OCI-M2 (cell line): Measurements from ENCODE around the gene KIFC3.
A peak's percentile ranks its signal among the peaks of the same experiment; 100 is the strongest.
"Not testable (repeated sequence)": the region's sequence is repeated elsewhere in the genome, so short reads cannot be mapped to it uniquely, and the experiment has no call there.

ENCODE experiments used
- DNase-seq: peaks from one replicate; lab custom pipeline; 2025; ENCODE audit not compliant: unreplicated experiment; lab: John Stamatoyannopoulos, UW

Gene KIFC3

GRCh38 chr16:57805176-57805575 lies 2.9 kb upstream of the KIFC3 start:
- no peak for DNase-seq

DNA sequence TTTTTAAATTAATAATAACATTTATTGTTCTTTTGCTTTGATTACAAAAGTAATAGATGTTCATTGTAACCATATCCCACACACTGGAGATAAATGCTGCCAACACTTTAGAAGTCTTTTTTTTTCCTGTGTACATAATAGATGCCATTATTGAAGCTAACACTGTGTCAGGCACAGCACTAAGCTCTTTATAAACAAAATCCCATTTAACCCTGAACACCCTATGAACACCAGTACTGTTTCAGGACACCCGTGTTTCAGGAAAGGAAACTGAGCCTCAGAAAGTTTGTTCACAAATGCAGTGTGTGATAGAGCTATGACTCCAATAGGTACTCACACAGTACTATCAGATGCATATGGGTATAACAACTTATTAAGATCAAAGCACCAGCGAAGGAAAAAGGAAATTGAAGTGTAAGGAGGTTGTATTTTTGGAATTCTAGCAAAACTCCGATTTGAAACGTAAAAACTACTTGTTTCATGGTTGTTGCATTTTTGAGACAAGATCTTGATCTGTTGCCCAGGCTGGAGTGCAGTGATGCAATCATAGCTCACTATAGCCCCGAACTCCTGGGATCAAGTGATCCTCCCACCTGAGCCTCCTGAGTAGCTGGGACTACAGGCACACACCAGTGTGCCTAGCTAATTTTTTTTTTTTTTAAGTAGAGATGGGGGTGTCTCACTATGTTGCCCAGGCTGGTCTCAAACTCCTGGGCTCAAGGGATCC lies 2.0 kb upstream of the KIFC3 start:
- DNase-seq, result no peak

DNA sequence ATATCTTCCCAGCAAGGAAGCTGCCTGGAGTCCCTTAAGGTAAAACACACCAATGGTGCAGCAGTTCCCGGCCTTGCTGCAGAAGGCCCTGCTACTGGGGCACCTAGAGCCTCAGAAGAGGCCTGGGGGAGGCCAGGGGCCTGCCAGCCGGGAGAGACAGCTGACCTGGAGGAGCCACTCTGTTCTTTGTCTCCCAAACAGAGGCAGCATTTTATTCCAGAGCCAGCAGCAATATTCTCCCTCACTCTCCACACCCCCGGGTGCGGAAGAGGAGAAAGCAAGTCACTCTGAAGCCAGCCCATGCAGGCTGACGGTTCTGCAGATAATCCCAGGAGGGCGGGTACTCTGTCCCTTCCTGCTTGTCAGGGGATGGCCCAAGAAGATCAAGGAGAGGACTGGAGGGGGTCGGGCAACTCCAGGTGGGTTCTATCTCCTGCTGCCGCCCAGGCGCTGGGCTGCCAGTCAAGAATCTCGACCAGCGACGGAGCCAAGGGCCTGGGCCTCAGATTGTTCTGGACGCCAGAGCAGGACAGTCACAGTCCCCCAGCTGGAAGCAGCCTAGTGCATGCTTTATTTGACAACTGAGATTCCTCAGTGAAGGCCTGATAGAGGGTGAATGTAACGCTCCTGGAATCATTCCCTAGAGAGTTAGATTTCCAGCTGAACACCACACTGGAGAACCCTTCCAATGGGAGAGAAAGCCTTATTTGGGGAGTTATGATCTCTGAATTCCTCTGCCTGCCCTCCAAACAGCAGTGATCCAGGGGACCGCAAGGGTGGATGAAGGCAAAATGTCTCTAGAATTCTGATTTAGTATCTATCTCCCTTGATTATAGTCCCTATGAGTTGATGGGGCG lies 1.1 kb upstream of the KIFC3 start:
- DNase-seq, result peak; percentile 13

DNA sequence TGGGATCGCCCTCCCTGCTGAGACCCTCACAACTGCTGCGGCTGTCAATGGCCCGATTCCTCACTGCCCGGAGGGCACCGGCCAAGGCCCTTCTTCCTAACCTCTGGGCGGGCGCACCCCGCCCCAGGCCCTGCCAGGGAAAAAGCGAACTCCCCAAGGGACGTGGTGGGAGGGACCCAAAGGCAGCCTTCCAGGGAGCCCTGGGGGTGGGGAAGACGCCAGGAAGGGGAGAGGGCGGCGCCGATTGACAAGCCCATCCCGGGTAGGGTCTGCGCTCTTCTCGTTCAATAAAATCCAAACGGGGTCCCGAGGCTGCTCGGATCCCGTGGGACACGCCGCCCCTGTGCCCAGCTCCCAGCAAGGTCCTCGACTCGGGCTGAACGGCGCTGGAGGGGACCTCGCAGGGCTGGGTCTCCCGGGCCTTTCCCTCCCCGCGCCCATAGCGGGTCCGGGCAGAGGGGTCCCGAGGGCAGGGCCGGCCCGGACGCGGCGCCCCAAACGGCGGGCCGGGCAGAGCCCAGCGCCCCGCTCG lies 416 bp downstream of the KIFC3 start:
- no peak for DNase-seq

DNA sequence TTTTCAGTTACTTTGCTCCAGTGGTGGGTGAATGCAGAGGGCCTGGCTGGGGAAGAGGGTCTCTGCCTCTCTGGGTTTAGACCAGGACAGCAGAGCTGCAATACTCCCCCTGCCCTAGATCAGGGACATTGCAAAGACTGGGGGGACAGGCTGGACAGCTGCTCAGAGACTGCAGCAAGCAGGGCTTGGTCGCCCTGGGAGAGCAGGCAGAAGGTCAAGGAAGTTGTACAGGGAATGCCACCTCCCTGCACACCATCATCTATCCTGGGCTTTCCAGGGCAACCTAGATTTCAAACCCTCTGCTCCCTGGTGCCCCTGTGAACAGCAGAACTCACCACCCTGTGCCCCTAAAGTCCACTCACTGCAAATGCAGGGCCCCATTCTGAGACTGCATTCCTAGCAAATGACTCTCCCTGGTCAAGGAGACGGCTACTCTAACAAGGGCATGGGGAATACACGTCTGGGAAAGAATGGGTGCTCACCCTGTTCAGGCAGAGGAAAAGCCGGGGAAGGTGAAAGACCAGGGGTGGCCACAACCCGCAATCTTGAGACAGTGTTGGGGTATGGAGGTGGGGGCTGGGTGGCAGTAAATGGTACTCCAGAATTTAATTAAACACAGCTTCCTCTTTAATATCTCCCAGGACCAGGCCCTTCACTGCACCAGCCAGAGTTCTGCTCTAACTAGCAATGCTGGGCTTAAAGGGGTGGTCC lies 1.0 kb downstream of the KIFC3 start:
- DNase-seq, result no peak

DNA sequence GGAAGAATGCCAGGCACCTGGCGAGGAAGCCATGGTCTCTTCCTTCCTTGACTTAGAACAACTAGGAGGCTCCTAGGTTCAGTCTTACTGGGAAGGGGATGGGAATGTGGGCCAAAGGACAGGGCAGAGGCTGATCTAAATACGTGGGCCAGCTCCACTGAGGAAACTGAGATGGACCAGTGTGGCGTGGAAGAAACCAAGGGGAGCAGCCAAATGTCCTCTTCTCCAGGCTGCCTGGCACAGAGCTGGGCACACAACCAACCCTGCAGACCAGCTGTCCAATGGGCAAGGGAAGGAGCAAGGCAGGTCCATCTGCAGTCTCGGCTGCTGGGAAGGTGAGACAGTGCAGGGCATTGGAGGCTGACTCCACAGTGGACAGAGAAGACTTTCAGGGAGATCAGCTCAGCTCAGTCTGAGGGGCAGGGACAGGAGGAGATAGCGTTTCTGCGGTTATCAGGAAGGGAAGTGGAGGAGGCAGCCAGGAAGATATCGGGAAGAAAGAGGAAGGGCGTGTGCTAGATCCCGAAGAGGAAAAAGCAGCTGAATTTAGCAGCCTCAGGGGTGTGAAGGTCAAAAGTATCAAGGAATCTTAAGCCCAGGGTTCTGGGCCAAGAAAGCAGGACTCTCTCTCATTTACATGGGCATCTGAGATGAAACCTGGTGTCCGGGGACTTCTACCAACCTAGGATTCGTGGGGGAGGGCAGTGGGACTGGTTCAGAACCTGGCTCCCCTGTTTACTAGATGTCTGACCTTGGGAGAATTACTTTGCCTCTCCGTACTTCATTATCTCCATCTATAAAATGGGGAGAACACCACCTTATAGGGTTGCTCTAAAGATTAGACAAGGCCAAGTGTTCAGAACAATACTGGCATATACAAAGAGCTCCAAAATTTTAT lies 1.8 kb downstream of the KIFC3 start:
- no peak for DNase-seq

- DNase-seq, result no peak
Observed at GRCh38 chr16:57799600-57800199, 2.6 kb downstream of the KIFC3 start.

DNA sequence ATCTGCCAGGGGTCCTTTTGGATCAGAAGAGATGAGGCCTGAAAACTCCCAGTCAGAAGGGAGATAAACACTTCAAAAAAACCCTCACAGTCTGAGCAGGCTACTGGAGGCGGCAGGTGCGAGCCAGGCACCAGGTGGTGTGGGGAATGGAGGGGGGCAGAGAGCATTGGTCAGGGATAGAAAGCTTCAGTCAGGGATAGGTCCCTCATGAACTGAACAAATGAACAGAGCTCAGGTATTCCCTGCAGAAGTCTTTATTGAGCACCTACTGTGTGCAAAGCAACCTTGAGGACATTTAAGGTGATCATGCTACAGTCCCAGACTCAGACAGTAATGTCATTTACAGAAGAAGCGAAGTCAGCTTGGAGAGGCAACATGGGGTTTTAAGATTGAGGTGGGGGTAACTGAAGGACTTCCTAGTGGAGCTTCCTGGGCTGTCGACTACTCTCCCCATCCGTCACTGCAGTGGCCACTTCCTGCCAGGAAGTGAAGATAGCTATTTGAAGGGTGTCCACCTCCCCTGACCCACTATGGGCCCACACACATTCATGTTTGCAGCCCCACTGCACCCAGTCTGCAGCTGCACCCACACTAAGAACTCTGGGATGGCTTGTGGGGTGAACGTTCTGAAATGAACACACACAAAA lies 3.2 kb downstream of the KIFC3 start:
- DNase-seq, result no peak

DNA sequence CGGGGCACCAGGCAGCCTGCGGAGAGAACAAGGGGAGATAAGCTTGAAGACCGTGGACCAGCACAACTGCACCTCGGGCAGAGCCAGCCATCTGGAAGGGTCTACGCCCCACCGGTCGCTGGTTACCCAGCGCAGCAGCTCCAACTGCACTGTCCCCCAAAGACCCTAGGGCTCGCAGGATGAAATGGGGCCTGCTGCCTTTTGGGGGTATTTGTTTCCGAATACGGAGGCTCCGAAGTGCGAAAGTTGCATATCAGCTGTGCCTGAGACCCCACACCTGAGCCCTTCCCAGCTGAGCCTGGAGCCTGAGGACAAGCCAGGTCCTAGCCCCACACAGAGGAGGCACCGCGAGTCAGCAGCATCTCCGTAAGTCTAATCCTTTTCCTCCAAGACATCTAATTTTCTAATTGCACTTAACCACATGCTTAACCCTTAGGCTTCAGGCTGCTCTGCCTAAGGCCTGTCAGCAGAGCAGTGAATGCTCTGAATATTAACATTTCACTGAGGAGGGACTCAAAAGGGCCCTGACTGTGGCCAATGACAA lies 4.0 kb downstream of the KIFC3 start:
- DNase-seq, result no peak

- DNase-seq, result no peak
Observed at GRCh38 chr16:57797526-57798266, 4.6 kb downstream of the KIFC3 start.

GRCh38 chr16:57797216-57797525 lies 5.1 kb downstream of the KIFC3 start:
- no peak for DNase-seq

DNA sequence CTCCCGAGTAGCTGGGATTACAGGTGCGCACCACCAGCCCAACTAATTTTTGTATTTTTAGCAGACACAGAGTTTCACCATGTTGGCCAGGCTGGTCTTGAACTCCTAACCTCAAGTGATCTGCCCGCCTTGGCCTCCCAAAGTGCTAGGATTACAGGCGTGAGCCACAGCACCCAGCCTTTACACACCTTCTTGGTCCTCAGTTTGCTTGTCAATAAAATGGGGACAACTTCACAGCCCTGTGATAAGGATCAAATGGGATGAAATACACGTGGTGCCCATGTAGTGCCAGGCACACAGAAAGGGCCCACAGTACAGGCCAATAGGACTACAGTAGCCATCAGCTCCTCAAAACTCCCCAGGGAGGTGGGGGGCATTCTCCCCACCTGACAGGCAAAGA lies 6.3 kb downstream of the KIFC3 start:
- not testable (repeated sequence) for DNase-seq

- no peak for DNase-seq
Observed at GRCh38 chr16:57795431-57795878, 6.8 kb downstream of the KIFC3 start.

GRCh38 chr16:57794849-57795430 lies 7.4 kb downstream of the KIFC3 start:
- DNase-seq, result no peak

GRCh38 chr16:57791893-57792461 lies 10.3 kb downstream of the KIFC3 start:
- no peak for DNase-seq

DNA sequence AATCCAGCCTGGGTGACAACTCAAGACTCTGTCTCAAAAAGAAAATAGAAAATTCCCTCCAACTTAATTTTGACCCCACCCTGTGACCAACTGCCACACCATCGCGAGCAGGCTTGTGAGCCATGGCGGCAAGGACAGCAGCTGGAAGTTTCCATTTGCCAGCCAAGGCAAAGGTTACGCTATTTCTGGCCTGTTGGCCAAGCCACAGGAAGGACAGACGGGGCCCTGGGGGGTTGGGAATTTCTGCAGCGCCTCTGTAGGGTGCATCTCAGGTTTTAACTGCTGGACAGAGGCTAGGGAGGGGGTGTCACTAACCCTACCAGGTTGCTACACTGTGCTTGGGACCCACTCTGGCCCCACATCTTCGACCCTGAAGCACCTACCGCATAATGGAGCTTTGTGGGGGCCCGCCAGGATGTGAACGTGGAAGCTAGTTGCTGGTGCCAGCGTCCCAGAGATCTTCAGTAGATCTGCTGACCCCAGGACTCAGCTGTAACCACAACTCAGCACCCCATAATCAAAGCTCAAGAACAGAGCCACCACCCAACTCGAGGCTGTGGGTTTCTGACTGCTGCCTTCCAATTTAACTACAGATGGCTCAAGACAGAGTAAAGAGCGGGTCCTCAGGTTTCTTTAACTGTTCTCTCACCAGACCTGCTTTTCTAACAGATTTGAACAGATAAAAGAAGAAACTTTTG lies 10.9 kb downstream of the KIFC3 start:
- no peak for DNase-seq

- DNase-seq, result no peak
Observed at GRCh38 chr16:57788951-57789350, 13.3 kb downstream of the KIFC3 start.
